Kidney epithelial cell (primary cell): ENCODE results near the gene IL36RN. TPM values are rescaled to one million over a fixed set of nuclear protein-coding genes. Genes with fewer than 3 reads are reported as not detected.

Experiments
- DNase-seq: peaks from one replicate; pipeline ENCODE4 v3.0.0-alpha.2; 2010; ENCODE audit warnings: low read depth
- H3K27me3 ChIP-seq: 2 replicates; pipeline ENCODE4 v1.6.0; 2011; ENCODE audit warnings: low read length; ENCODE audit not compliant: control insufficient read depth, insufficient read depth
- H3K36me3 ChIP-seq: 2 replicates; pipeline ENCODE4 v1.5.1; 2011; ENCODE audit warnings: low read length; ENCODE audit not compliant: control insufficient read depth, insufficient read depth
- H3K4me3 ChIP-seq: 2 replicates; pipeline ENCODE4 v1.5.1; 2011; ENCODE audit warnings: low read depth, mild to moderate bottlenecking, control low read depth, low read length
- CTCF ChIP-seq: IDR thresholded peaks from 2 replicates; pipeline ENCODE4 v1.5.1; 2011; ENCODE audit warnings: mild to moderate bottlenecking, moderate library complexity, low read length, control low read depth, inconsistent platforms; ENCODE audit not compliant: insufficient read depth, poor library complexity, severe bottlenecking
- total RNA-seq: library from RNA; depleted of rRNA; stranded (reverse); fragments of >200 nt; gene quantifications from 2 replicates; pipeline ENCODE4 v1.2.3, GENCODE V29; 2015

Gene IL36RN
- total RNA-seq, 1 donor from 2014 or later = 0.04 TPM

- no peak for TF ChIP-seq CTCF
- DNase-seq = no peak
- Histone ChIP-seq H3K27me3 (peaks cover 6% of the 10 kb centered on the region), H3K4me3 (no peak overlapping the region), H3K36me3 (no peaks in the 10 kb centered on the region)
These were observed 37.7 kb upstream of the IL36RN start for GRCh38 chr2:113021312-113021711.

GRCh38 chr2:113024764-113025163 is 34.2 kb upstream of the IL36RN start:
- Histone ChIP-seq H3K4me3 (no peak overlapping the region), H3K27me3 (peaks cover 12% of the 10 kb centered on the region), H3K36me3 (no peaks in the 10 kb centered on the region)
- no peak for DNase-seq
- no peak for TF ChIP-seq CTCF

- TF ChIP-seq CTCF = no peak
- no peak for DNase-seq
- Histone ChIP-seq H3K36me3 (no peaks in the 10 kb centered on the region), H3K4me3 (no peak overlapping the region), H3K27me3 (peaks cover 12% of the 10 kb centered on the region)
These were observed 33.3 kb upstream of the IL36RN start for GRCh38 chr2:113025737-113026136.

- Histone ChIP-seq H3K36me3 (no peaks in the 10 kb centered on the region), H3K4me3 (no peak overlapping the region), H3K27me3 (peaks cover 19% of the 10 kb centered on the region)
- no peak for TF ChIP-seq CTCF
- no peak for DNase-seq
These were observed 31.3 kb upstream of the IL36RN start for GRCh38 chr2:113027691-113028090.

- DNase-seq = no peak
- TF ChIP-seq CTCF = no peak
- H3K27me3 ChIP-seq = peaks cover 19% of the 10 kb centered on the region
- H3K36me3 ChIP-seq = no peaks in the 10 kb centered on the region
- no peak overlapping the region for H3K4me3 ChIP-seq
These were observed 30.9 kb upstream of the IL36RN start for GRCh38 chr2:113028112-113028511.

- Histone ChIP-seq H3K4me3 (no peak overlapping the region), H3K36me3 (no peaks in the 10 kb centered on the region), H3K27me3 (peaks cover 14% of the 10 kb centered on the region)
- DNase-seq = no peak
- no peak for TF ChIP-seq CTCF
These were observed 26.3 kb upstream of the IL36RN start for GRCh38 chr2:113032737-113033136.
